DMS 273 (cell line): ENCODE measurements around the gene ACTBL2.

ENCODE experiments used
- DNase-seq: peaks from one replicate; lab custom pipeline; 2025; ENCODE audit not compliant: unreplicated experiment; lab: John Stamatoyannopoulos, UW

ACTBL2 gene

GRCh38 chr5:57450991-57451876, 31.4 kb downstream of the ACTBL2 start:
- DNase-seq: no peak

DNA sequence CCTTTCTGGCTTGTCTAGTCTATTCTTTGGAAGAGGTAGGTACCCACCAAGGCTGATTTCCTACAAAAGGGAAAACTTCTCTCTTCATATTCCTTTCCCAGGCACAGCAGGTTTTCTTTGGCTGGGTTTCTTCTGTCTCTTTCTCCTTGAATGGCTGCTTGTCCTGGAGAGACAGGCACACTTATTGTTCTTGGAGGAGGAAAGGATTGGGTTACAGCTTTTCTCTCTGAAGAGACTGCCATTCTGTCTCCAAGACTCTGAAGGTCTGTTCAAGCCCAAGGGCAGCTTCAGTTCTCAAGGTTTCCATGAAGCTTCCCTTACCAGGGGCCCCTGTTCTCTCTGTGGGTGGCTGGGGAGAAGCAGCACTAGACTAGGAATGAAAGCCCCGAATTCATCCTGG, 33.9 kb downstream of the ACTBL2 start:
- no peak for DNase-seq

DNA sequence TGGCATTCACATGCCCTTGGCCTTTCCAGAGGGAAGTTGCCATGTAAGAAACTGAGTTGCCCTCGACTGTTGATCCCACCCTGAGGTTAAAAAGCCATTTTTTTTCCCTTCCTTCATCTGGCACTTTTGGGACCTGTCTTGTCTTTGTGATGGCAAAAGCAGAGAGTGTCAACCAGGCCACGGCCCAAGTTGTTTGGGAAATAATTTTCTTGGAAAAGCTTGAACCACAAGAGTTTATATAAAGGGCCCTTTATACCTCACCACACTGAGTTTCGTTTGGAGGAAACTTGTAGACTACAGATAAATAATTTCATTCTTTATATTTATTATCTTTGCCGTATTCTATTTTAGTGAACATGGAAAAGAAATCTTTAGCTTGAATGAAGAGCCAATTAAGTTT, 34.3 kb downstream of the ACTBL2 start:
- DNase-seq: no peak

GRCh38 chr5:57447658-57448057, 35.0 kb downstream of the ACTBL2 start:
- DNase-seq: no peak

- DNase-seq: no peak
These were observed 35.6 kb downstream of the ACTBL2 start for GRCh38 chr5:57446966-57447365.

GRCh38 chr5:57445705-57446037, 36.9 kb downstream of the ACTBL2 start:
- DNase-seq: no peak

- DNase-seq: no peak
These were observed 37.5 kb downstream of the ACTBL2 start for GRCh38 chr5:57445006-57445704.

- peak; percentile 78 for DNase-seq
These were observed 40.4 kb downstream of the ACTBL2 start for GRCh38 chr5:57442080-57442839.

DNA sequence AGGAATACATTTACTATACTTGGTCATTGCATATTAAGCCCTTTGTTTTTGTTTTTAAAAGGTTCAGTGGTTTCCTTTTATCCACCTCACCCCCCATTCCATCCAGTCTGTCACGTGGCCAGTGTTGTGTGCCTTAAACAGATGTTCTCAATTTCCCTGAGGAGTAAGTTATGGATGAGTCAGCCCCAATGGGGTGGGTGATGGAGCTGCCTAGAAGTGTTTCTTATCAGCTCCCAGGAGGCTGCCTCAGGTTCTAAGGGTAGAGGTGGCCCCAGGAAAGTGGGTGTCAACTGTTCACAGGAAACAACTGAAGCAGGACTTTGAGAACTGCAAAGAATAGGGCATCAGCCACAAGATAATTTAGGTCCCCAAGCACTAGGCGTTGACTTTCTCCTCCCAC, 41.1 kb downstream of the ACTBL2 start:
- DNase-seq: peak; percentile 91

GRCh38 chr5:57439601-57440000, 43.0 kb downstream of the ACTBL2 start:
- DNase-seq: no peak

- no peak for DNase-seq
These were observed 44.4 kb downstream of the ACTBL2 start for GRCh38 chr5:57437976-57438805.

GRCh38 chr5:57436586-57436985, 46.0 kb downstream of the ACTBL2 start:
- DNase-seq: no peak

DNA sequence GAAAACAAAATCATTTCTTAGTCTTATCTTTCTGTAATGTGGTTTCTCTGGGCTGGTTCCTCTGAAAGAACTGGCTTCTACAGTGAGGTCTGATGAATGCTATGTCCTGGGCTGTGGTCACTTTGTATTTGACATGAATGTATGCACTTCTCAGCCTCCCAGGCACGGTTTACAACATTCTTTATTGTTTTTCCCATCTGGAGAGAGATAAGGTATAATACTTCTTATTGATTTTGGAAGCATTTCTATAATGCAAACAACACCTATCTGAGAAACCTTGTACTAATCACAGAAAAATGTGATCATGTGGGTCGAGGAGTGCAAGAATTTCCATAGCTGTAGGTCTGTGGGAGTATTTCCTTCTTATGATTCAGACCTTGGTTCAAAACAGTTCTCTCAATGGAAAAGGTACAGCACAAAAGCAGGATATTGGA, 46.9 kb downstream of the ACTBL2 start:
- no peak for DNase-seq

DNA sequence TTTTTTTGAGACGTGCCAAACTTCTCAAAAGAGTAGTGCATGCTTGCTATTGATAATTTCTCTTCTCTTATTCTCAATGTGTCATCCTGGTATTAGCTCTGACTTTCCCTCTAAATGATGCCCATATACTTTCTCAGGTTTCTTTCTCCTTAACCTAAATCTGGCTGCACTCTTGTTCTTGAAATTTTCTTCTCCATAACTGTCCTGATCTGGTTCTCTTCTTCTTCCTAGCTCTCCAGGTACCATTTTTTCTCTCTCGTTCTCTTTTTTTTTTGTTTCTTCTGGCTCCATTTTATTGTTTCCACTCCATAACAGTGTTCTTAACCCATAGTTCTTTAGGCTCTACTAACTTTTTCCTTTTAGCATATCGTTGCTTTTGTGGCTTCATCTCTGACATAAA, 47.9 kb downstream of the ACTBL2 start:
- no peak for DNase-seq

GRCh38 chr5:57434227-57434640, 48.4 kb downstream of the ACTBL2 start:
- DNase-seq: no peak

DNA sequence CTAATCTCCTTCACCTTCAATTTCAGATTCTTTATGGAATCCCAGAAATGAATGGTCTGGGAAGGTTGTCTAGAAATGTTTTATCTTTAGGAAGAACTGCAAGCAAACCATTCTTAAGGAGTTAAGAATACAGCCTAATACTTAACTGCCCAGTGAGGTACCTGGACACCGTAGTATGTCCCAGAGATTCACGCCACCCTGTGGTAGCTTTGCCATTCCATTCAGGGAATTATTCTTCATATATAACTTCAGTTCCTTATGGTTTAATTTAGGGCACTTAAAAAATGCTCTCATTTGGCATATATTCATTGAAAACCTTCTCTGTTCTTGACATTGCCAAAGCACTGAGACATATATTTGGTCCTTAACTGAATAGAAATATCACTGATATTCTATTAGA, 49.7 kb downstream of the ACTBL2 start:
- DNase-seq: peak; percentile 18

DNA sequence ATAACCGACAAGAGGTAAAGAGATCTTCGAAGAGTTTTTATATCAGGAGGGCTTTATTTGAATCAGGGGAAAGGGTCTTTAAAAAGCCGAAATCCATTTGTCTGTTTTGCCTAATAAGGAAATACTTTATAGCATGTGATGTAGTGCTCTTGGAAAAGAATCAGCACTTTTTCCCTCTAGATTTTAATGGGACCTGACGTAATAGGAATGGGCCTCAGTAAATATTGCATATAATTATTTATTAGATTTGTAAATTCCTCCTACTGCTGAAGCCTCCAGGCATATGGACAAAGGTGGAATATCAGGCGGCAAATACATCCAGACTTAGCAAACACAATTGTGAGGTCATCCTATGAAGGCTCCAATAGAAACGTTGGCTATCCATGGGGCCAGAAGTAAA, 50.9 kb downstream of the ACTBL2 start:
- DNase-seq: no peak
